ENCODE data around the gene CST1.

- TF ChIP-seq POLR2A (IDR thresholded peaks at IDR 0.05) (no peak), CTCF (IDR thresholded peaks at IDR 0.05) (no peak), EP300 (IDR thresholded peaks at IDR 0.05) (no peak)
Measured at GRCh38 chr20:23759306-23759940, 8.7 kb upstream of the CST1 start.
